PC-3 (cell line): ENCODE results near the gene FOXO4.

Experiments
- CTCF ChIP-seq: fragments of 300-600 bp; sonication (generic); conservative IDR thresholded peaks from 2 replicates; pipeline ENCODE4 v1.5.1; 2017; ENCODE audit warnings: antibody characterized with exemption, low read depth, mild to moderate bottlenecking, low read length
- EZH2 ChIP-seq: fragments of 300-600 bp; sonication (generic); IDR thresholded peaks from one replicate; pipeline ENCODE4 v1.6.1; 2017; ENCODE audit warnings: antibody characterized with exemption, mild to moderate bottlenecking, low read length; ENCODE audit not compliant: unreplicated experiment

- TF ChIP-seq CTCF (no peak), EZH2 (no peak)
Observed at GRCh38 chrX:71109051-71109450, 13.4 kb downstream of the FOXO4 start.
